ENCODE results near the gene KCTD3. TPM values are rescaled to one million over a fixed set of nuclear protein-coding genes. Genes with fewer than 3 reads are reported as not detected.

Gene KCTD3
- total RNA-seq = 49.2 to 52.3 TPM (median 50.5 TPM) in 3 replicates

GRCh38 chr1:215566556-215567490, at the start of gene KCTD3:
TSS of gene KCTD3 (plus strand) at chr1:215567304. CDS start at chr1:215567686, 382 bp downstream.
- peak within 1 kb of the TSS; percentile 97 for H3K4me3 Mint-ChIP-seq
- H3K27ac Mint-ChIP-seq = peak within 1 kb of the TSS; percentile 99
- DNase-seq (ENCODE audit: low spot score in 2 of 2, unreplicated experiment in 2 of 2) = peak; percentile 53 to 75
- TF ChIP-seq CTCF (IDR thresholded peaks at IDR 0.05; ENCODE audit: unreplicated experiment) = no peak
- peaks cover 41% of the 10 kb centered on the region for H3K4me1 Mint-ChIP-seq
- H3K27me3 Mint-ChIP-seq (ENCODE audit: low read depth) = no peaks in the 10 kb centered on the region
- H3K9me3 Mint-ChIP-seq = no peaks in the 10 kb centered on the region
- H3K36me3 Mint-ChIP-seq = no peaks in the 10 kb centered on the region

- Mint-ChIP-seq H3K36me3 (peaks cover 6% of the 10 kb centered on the region), H3K27me3 (ENCODE audit: low read depth) (no peaks in the 10 kb centered on the region), H3K4me1 (peaks cover 7% of the 10 kb centered on the region), H3K27ac (no peak overlapping the region), H3K9me3 (peaks cover 25% of the 10 kb centered on the region), H3K4me3 (no peak overlapping the region)
- DNase-seq (ENCODE audit: low spot score in 2 of 2, unreplicated experiment in 2 of 2) = no peak
- no peak for TF ChIP-seq CTCF (IDR thresholded peaks at IDR 0.05; ENCODE audit: unreplicated experiment)
Measured at GRCh38 chr1:215517441-215517891, 49.6 kb upstream of the KCTD3 start.

GRCh38 chr1:215518594-215518993, 48.5 kb upstream of the KCTD3 start:
- peaks cover 14% of the 10 kb centered on the region for H3K9me3 Mint-ChIP-seq
- peaks cover 16% of the 10 kb centered on the region for H3K4me1 Mint-ChIP-seq
- DNase-seq (ENCODE audit: low spot score in 2 of 2, unreplicated experiment in 2 of 2) = no peak
- no peak overlapping the region for H3K27ac Mint-ChIP-seq
- no peak for TF ChIP-seq CTCF (IDR thresholded peaks at IDR 0.05; ENCODE audit: unreplicated experiment)
- H3K27me3 Mint-ChIP-seq (ENCODE audit: low read depth) = no peaks in the 10 kb centered on the region
- no peaks in the 10 kb centered on the region for H3K36me3 Mint-ChIP-seq
- no peak overlapping the region for H3K4me3 Mint-ChIP-seq

- no peaks in the 10 kb centered on the region for H3K27me3 Mint-ChIP-seq (ENCODE audit: low read depth)
- no peak for TF ChIP-seq CTCF (IDR thresholded peaks at IDR 0.05; ENCODE audit: unreplicated experiment)
- H3K4me3 Mint-ChIP-seq = no peak overlapping the region
- no peak overlapping the region for H3K27ac Mint-ChIP-seq
- no peaks in the 10 kb centered on the region for H3K9me3 Mint-ChIP-seq
- peaks cover 27% of the 10 kb centered on the region for H3K4me1 Mint-ChIP-seq
- DNase-seq (ENCODE audit: low spot score in 2 of 2, unreplicated experiment in 2 of 2) = no peak
- no peaks in the 10 kb centered on the region for H3K36me3 Mint-ChIP-seq
Measured at GRCh38 chr1:215521279-215521678, 45.8 kb upstream of the KCTD3 start.

- peak overlapping the region; percentile 45 for H3K27ac Mint-ChIP-seq
- no peaks in the 10 kb centered on the region for H3K27me3 Mint-ChIP-seq (ENCODE audit: low read depth)
- H3K4me3 Mint-ChIP-seq = no peak overlapping the region
Measured at GRCh38 chr1:215523128-215523861, 43.8 kb upstream of the KCTD3 start.

More at GRCh38 chr1:215523128-215523861, 43.8 kb upstream of the KCTD3 start:
- TF ChIP-seq CTCF (IDR thresholded peaks at IDR 0.05; ENCODE audit: unreplicated experiment) = peak; percentile 42
- Mint-ChIP-seq H3K9me3 (no peaks in the 10 kb centered on the region), H3K36me3 (no peaks in the 10 kb centered on the region), H3K4me1 (peaks cover 22% of the 10 kb centered on the region)
- no peak for DNase-seq (ENCODE audit: low spot score in 2 of 2, unreplicated experiment in 2 of 2)

All from mesothelial cell of epicardium (in vitro differentiated cells).